Measurements from ENCODE around the gene ITPKB.
"Not testable (repeated sequence)": the region's sequence is repeated elsewhere in the genome, so short reads cannot be mapped to it uniquely, and the experiment has no call there.

Gene ITPKB

DNA sequence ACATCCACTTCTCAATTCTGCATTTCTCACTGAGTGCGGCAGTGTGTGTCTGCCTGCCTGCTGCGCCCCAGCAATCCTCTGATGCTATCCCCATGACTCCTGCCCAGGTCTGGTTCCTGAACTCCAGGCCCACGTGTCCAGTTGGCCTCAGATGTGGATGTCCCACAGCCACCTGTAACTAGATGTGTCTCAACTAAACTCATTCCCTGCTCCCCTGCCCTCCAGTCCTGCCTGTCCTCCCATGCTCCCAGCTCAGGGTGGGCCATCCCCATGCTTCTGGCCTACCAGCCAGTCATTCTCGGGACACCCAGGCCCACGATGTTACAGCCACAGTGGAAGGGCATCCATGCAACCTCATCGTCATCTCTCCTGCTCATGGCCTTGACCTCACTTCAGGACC is 113.8 kb downstream of the ITPKB start:
- in situ Hi-C loops (cut with MboI; ENCODE audit: low pct_unique_long_range_greater_than_20kb, low sequenced_read_pairs): no loop called here
- no peak for DNase-seq

DNA sequence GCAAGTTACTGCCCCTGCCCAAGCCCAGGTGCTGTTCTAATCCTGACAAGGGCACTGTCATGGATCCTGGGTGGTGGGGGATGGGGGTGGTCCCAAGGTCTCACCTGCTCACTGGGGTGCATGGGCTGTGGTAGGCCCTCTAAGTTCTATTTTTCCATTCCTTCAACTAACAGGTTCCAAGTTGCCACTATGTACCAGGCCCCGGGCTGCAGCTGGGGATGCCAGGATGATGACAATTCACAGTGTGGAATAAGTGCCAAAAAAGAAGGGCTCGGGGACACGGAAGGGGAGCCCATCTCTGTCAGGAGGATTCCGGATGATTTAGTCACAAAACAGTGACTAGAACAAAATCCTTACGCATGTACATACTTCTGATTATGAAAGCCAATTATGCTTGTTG is 114.6 kb downstream of the ITPKB start:
- in situ Hi-C loops (cut with MboI; ENCODE audit: low pct_unique_long_range_greater_than_20kb, low sequenced_read_pairs): loop anchor here (25.0 kb wide), 1 partner anchor 813 kb away; no protein-coding TSS in a partner anchor
- DNase-seq: no peak

DNA sequence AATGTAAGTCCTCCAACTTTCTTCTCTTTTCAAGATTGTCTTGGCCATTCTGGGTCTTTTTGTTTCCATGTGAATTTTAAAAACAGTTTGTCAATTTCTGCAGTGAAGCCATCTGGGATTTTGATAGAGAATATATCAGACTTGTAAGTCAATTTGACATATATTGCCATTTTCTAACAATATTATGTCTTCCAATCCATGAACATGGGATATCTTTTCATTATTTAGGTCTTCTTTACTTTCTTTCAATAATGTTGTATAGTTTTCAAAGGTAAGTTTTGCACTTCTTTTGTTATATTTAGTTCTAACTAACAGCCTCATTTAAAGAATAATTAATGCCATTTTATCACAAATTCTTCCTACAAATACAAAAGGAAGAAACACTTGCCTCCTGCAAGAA is 117.1 kb downstream of the ITPKB start:
- in situ Hi-C loops (cut with MboI; ENCODE audit: low pct_unique_long_range_greater_than_20kb, low sequenced_read_pairs): loop anchor here (25.0 kb wide), 1 partner anchor 815 kb away; no protein-coding TSS in a partner anchor
- DNase-seq: no peak

DNA sequence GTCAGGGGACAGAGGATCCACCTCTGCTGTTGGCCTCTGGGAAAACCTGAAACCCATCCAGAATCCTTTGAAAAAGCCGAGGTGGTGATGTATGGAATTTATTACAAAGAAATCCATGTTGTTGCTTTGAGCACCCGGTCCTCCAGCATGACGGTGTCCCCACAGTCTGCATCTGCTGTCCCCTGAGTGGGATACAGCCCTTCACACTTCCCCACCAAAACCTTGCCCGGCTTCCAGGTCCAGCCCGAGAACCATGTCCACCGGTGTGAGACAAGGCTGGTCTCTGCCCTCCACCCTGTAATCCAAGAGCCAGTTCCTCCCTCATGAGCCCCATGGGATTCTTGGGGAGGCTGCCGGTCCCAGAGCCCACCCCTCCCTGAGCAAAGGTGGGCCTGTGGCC is 120.1 kb downstream of the ITPKB start:
- DNase-seq: no peak
- in situ Hi-C loops (cut with MboI; ENCODE audit: low pct_unique_long_range_greater_than_20kb, low sequenced_read_pairs): loop anchor here (25.0 kb wide), 1 partner anchor 818 kb away; no protein-coding TSS in a partner anchor

DNA sequence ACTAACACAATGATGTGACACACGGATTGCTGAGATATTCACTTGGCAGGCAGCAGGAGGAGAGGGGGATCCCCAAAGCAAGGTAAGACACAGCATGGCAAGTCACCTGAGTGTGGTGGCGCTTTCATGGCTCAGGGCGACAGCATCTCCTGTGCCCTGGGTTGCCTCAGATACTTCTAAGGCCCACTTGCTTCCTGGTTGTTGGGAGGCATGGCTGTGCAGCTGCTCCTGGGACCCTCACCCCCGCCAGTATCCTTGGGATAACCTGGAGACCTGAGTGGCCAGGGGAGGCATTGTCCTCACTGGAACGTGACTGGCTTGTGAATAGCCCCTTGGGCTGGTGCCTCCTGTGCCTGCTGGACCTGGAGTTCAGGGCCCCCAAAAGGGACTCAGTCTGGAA is 120.7 kb downstream of the ITPKB start:
- in situ Hi-C loops (cut with MboI; ENCODE audit: low pct_unique_long_range_greater_than_20kb, low sequenced_read_pairs): loop anchor here (25.0 kb wide), 1 partner anchor 819 kb away; no protein-coding TSS in a partner anchor
- DNase-seq: no peak

DNA sequence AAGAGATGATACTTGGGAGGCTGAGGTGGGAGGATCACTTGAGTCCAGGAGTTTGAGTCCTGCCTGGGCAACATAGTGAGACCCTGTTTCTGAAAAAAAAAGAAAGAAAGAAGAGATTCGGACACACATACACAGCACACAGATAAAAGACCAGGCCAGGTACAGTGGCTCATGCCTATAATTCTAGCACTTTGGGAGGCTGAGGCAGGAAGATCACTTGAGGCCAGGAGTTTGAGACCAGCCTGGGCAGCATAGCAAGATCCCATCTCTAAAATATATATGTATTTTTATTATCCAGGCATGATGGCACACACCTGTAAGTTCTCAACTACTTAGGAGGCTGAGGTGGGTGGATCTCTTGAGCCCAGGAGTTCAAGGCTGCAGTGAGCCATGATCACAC is 121.4 kb downstream of the ITPKB start:
- in situ Hi-C loops (cut with MboI; ENCODE audit: low pct_unique_long_range_greater_than_20kb, low sequenced_read_pairs): loop anchor here (25.0 kb wide), 1 partner anchor 820 kb away; no protein-coding TSS in a partner anchor

DNA sequence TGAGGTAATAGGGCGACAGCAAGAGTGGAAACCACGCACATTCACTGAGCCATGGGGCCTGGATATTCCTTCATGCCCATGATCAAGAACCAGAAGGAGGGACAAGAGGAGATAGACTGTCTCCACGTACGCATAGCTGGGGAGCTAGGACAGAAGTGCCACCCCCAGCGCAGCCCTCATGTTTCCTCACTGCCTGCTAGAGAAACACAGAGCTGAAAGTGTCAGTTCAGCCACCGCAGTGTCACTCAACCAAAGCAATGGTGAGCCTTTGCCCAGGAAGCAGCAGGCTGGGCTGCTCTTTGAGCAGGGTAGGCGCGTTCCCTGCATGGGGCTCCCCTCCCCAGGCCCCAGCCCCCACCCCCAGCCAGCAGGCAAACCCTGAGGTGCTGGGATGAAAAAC is 122.0 kb downstream of the ITPKB start:
- no peak for DNase-seq
- in situ Hi-C loops (cut with MboI; ENCODE audit: low pct_unique_long_range_greater_than_20kb, low sequenced_read_pairs): loop anchor here (25.0 kb wide), 1 partner anchor 820 kb away; no protein-coding TSS in a partner anchor

More for the DNA sequence above, 121.4 kb downstream of the ITPKB start:
- not testable (repeated sequence) for DNase-seq

DNA sequence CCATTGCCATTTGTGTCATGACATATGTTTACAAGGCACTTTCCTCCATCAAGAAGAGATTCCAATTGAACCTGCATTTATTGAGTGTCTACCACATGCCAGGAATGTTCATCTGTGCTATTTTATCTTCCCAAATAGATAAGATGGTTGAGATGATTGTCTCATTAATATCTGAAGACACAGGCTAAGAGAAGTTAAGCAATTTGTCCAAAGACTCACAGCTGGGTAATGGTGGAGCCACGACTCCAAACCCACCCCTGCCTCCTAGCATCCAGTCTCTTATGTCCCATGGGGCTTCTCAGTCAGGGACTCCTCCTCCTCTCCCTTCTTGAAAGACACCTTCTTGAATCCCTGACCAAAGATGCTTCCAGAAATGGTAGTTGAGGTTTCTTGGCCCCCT is 122.4 kb downstream of the ITPKB start:
- in situ Hi-C loops (cut with MboI; ENCODE audit: low pct_unique_long_range_greater_than_20kb, low sequenced_read_pairs): loop anchor here (25.0 kb wide), 1 partner anchor 821 kb away; no protein-coding TSS in a partner anchor
- DNase-seq: no peak

DNA sequence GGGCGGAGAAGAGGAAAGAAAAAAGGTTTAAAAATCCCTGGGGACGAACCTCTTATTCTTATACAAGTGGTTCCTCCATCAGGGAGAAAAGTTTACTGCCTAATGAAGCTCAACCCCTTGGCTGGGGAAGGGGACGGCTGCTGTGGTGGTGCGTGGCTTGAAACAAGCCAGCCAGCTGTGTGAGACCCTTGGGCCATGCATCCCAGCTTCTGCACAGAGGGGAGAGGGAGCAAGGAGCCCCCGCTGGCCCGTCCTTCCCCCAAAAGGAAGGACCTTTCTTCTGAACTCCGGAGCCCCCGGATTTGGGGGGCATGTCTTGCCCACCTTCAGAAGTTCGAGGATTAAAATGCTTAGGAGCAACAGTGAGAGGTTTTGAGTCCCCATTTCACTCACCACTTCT is 123.2 kb downstream of the ITPKB start:
- in situ Hi-C loops (cut with MboI; ENCODE audit: low pct_unique_long_range_greater_than_20kb, low sequenced_read_pairs): loop anchor here (25.0 kb wide), 1 partner anchor 821 kb away; no protein-coding TSS in a partner anchor
- no peak for DNase-seq

DNA sequence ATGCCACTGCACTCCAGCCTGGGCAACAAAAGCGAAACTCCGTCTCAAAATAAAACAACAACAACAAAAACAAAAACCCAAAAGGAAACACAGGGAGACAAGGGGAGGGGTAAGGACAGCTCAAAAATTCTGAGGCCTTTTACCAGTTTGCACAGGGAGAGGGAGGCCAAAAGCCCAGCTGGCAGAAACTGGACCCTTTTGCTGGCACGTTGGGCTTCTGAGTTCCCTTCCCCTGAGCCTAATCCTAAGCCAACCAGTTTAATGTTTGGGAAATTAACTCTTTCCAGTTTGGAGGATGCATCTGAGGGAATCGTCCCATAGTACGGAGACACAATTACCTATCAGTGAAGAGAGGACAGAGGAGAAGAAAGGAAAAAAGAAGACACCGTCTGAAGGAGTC is 127.1 kb downstream of the ITPKB start:
- DNase-seq: not testable (repeated sequence)
- in situ Hi-C loops (cut with MboI; ENCODE audit: low pct_unique_long_range_greater_than_20kb, low sequenced_read_pairs): loop anchor here (25.0 kb wide), 1 partner anchor 825 kb away; no protein-coding TSS in a partner anchor

DNA sequence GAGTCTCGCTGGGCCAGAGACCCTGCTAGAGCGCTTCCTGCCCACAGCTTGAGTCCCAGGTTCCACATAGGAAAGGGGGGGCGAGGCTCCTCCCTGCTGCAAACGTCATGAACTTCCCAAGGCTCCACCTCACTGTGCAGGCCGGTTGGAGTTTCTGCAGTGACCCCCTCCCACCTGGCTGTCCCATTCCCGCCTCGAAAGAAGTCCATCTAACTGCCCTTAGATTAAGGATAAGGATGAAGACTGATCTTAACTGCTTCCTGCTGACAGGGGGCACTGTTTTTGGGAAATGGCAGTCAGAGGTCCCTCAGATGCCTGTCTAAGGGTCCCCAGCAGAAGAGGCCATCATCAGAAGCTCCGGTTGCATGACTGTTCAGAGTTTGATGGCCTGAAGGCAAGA is 127.8 kb downstream of the ITPKB start:
- in situ Hi-C loops (cut with MboI; ENCODE audit: low pct_unique_long_range_greater_than_20kb, low sequenced_read_pairs): loop anchor here (25.0 kb wide), 1 partner anchor 826 kb away; no protein-coding TSS in a partner anchor
- no peak for DNase-seq

DNA sequence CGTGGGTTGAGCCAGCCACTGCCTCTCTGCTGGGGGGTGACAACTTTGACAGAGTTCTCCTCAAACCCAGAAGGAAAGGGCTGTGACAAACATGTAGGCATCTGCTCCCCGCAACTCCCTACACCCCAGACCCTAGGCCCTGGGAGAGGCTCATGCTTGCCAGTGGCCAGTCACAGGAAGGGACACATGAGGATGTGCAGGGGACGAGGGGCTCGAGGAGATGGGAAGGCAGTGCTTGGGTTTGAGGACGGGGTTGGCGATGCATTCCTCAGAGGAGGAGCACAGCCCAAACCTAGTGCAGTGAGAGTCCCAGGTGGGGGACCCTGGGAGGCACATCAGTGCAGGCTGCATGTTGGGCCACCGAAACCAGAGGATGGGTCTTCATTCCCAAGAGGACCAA is 128.4 kb downstream of the ITPKB start:
- no peak for DNase-seq
- in situ Hi-C loops (cut with MboI; ENCODE audit: low pct_unique_long_range_greater_than_20kb, low sequenced_read_pairs): loop anchor here (25.0 kb wide), 1 partner anchor 827 kb away; no protein-coding TSS in a partner anchor

DNA sequence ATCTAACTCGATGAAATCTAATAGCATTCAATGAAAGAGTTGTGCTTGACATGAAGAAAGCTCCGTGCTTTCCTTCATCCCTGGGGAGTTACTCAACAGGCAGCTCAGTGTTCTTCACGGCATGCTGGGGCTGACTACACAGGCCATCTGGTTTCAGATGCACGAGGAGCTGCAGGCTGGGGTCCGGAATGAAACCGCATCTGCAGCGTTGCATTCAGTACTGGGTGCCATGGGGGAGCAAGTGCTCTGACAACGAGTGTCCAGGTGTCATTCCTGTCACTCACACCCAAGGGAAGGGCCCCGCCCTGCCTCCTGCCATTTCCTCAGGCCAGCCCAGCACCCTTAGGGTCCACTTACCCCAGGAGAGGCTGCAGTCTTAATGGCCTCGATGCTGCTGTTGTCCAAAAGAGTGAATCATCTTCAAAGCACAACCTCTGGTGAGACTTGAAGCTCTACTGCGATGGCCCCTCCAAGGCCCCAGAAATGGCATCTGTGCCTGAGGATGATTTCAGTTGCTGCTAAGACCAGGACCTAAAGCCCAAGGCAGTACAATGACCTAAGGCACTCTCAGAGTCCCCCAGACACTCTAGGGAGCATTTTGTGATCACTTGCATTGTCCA is 129.1 kb downstream of the ITPKB start:
- DNase-seq: no peak
- in situ Hi-C loops (cut with MboI; ENCODE audit: low pct_unique_long_range_greater_than_20kb, low sequenced_read_pairs): loop anchor here (25.0 kb wide), 1 partner anchor 827 kb away; no protein-coding TSS in a partner anchor

DNA sequence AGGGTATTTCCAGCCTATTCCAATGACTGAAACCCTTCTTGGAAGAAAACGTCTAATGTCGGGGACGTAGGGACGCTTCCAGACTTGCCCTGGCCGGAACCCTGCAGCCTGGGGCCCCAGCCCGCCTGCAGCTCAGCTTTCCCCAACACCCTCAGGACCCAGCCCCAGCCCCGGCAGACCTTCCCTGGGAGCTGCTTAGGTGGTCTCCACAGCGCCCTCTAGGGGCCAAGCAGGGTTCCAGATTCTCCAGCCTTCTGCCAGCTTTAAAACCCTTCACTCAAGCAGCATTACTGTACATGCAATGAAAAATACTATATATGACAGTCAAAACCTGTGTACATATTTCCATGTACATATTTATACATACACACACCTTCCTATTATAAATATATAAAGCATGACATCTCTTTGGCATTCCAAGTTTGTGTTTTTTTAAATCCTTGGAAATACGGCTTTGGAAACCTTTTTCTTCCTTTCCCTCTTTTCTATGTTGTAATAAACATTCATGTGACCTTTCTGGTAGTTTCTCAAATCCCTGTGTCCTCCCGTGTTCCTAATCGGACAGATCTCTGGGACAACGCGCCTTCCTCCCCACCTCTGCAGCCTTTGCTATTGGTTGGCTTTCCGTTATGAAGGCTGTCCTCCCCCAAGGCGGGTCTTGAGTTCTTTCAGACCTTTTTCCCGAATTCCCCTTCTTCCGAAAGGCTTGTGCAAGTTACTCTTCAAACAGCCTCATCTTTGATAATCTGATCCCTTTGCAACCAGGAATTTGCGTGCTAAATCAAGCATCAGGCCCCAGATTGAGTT is 130.2 kb downstream of the ITPKB start:
- in situ Hi-C loops (cut with MboI; ENCODE audit: low pct_unique_long_range_greater_than_20kb, low sequenced_read_pairs): loop anchor here (25.0 kb wide), 1 partner anchor 828 kb away; no protein-coding TSS in a partner anchor
- DNase-seq: peak; percentile 80

DNA sequence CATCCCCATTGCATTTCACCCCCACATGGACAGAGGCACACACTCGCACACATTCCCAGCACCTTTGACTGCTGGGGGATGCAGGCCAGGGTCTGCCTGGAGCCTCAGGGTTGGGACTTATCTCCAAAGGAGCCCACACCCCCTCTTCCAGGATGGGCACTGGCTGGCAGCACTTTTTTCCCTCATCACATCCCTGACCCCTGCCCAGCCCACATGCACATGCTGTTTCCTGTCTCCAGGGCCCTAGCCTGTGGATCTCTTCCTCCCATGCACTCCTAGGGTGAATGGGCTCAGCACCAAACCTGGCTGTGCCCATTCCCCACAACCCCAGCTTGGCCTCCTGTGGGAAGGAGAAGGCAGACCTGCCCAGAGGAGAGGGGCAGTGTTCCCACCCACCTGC is 131.3 kb downstream of the ITPKB start:
- no peak for DNase-seq
- in situ Hi-C loops (cut with MboI; ENCODE audit: low pct_unique_long_range_greater_than_20kb, low sequenced_read_pairs): loop anchor here (25.0 kb wide), 1 partner anchor 829 kb away; no protein-coding TSS in a partner anchor

DNA sequence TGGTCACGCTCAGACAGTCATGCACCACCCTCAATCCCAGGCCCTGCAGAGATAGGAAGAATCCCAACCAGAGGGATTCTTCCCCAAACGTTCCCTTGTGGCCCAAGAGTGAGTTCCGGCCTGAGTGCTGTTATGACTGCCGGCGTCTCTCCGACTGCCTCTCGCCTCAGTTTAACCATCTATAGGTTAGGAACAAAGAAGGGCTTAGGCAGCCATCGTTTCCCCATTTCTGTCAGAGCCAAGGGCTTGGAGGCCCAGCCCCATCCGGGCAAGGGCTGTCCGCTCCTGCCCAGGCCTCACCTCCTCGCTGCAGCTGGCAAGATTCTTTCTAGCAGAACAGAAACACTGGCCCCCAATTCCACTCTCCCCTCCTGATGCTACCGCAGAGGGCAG is 131.8 kb downstream of the ITPKB start:
- in situ Hi-C loops (cut with MboI; ENCODE audit: low pct_unique_long_range_greater_than_20kb, low sequenced_read_pairs): loop anchor here (25.0 kb wide), 1 partner anchor 830 kb away; no protein-coding TSS in a partner anchor

DNA sequence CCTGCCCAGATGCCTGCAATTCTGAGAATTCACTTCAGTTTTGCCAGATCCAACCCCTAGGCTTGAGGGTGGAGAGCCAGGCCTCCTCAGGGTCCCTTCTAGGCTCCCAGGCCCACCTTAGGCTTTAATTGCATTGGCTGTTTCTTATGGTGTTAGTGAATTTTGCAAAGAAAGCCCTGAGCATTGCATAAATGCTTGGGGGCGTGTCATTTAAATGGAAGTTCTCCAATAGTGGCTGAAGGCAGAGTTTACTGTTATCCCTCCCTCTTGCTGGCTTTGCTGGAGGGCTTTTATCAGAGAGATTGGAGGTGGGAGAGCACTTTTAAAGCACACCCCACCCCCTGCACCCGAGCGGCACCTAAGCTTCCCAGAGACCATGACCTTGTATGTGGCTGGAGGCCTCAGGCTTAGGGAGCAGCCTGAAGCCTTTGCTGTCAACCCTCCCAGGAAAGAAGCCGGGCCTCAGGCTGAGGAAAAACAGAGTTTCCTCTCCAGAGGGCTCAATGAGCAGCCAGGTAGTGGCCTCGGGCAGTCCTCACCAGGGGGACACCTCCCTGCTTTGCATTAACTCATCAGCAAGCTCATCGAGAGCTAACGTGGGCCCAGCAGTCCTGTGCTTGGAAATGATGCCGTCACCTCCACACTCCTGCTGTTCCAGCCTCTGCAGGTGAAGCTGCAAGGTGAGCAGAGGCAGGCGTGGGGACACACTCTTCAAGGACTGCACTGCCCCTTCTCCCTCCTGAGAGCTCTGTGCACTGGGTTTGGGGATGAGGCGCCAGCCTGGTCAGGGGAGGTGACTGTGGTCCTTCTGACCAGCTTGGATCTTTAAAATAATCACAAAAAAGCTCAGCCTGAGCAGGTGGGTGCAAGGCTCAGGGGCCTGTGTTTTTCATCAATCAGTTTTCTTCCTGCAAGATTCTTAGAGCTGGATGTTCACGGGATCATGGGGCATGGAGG is 132.5 kb downstream of the ITPKB start:
- in situ Hi-C loops (cut with MboI; ENCODE audit: low pct_unique_long_range_greater_than_20kb, low sequenced_read_pairs): loop anchor here (25.0 kb wide), 1 partner anchor 831 kb away; no protein-coding TSS in a partner anchor

More for the DNA sequence above, 131.8 kb downstream of the ITPKB start:
- no peak for DNase-seq

DNA sequence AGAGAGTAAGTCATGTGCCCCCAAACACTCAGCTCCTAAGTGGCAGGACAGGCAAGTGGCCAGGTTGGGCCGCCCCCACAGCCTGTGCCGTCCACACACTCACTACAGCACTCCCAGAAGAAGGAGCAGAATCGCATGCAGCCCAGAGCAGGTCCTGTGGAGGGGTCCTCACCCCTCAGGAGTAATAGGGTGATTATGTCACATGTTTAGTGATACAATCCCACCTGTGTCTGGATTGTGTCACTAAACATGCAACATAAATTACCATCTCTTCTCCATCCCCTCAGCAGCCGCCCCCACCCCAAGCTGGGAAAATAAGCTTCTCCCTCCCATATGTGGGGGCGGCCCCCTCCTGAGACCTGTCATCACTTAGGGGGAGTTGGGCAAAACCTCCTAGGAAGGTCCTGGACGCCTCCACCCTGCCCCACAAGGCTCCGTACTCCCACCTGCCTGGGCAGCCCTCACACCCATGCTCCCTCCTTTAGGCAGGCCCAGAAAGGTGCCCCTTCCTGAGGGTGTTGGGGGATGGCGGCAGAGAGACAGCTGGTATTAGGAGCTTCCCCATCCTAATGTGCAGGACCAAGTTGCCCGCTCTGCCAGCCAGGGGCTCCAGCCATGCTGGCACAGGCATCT is 133.6 kb downstream of the ITPKB start:
- DNase-seq: no peak
- in situ Hi-C loops (cut with MboI; ENCODE audit: low pct_unique_long_range_greater_than_20kb, low sequenced_read_pairs): loop anchor here (25.0 kb wide), 1 partner anchor 832 kb away; no protein-coding TSS in a partner anchor

More for the DNA sequence above, 132.5 kb downstream of the ITPKB start:
- DNase-seq: no peak
